ENCODE results near the gene ATOSB. TPM values are rescaled to one million over a fixed set of nuclear protein-coding genes. Genes with fewer than 3 reads are reported as not detected.
"Not testable (repeated sequence)": the region's sequence is repeated elsewhere in the genome, so short reads cannot be mapped to it uniquely, and the experiment has no call there.

ATOSB gene
- total RNA-seq, 4 donors from 2014 or later: 16.2 to 26.4 (median 21.7) TPM

GRCh38 chr9:35161713-35162604, 46.3 kb upstream of the ATOSB start, which contains the start of gene UNC13B:
TSS of gene UNC13B (plus strand) at chr9:35162009. CDS start at chr9:35162284, 275 bp downstream.
- under 1% methylated on average over 33 of the region's 70 CpGs for WGBS

GRCh38 chr9:35158501-35159280, 43.0 kb upstream of the ATOSB start:
- Histone ChIP-seq H3K27me3 (no peaks in the 10 kb centered on the region), H3K36me3 (peaks cover 0 to 5% (median 0%) of the 10 kb centered on the region in 4 donors), H3K4me3 (no peak overlapping the region), H3K4me1 (peaks cover 7 to 19% (median 12%) of the 10 kb centered on the region in 4 donors), H3K9me3 (no peaks in the 10 kb centered on the region), H3K27ac (replicated peaks in 1 of 4) (no peak overlapping the region)
- intact Hi-C loops (cut with DNase I): no loop called here
- no peak for DNase-seq (ENCODE audit: extremely low spot score)
- 93% methylated on average over 10 of the region's 10 CpGs for WGBS
- no peak for TF ChIP-seq POLR2A (IDR thresholded peaks at IDR 0.05; ENCODE audit: low read depth)
- TF ChIP-seq POLR2AphosphoS5 (IDR thresholded peaks at IDR 0.05): no peak
- TF ChIP-seq CTCF (IDR thresholded peaks at IDR 0.05): no peak
- TF ChIP-seq EP300 (IDR thresholded peaks at IDR 0.05): no peak

More at GRCh38 chr9:35161713-35162604, 46.3 kb upstream of the ATOSB start, which contains the start of gene UNC13B:
- intact Hi-C loops (cut with DNase I): loop anchor here (5.0 kb wide), 1 partner anchor 45 kb away; the partner anchor contains the start of gene ATOSB
- Histone ChIP-seq H3K9me3 (no peaks in the 10 kb centered on the region), H3K36me3 (no peaks in the 10 kb centered on the region), H3K4me3 (peak within 1 kb of the TSS; percentile 76 to 94 (median 82)), H3K27me3 (no peaks in the 10 kb centered on the region), H3K4me1 (peaks cover 7 to 35% (median 28%) of the 10 kb centered on the region in 4 donors), H3K27ac (replicated peaks in 1 of 4) (peak within 1 kb of the TSS; percentile 92 to 97 (median 94))
- peak; percentile 98 for DNase-seq (ENCODE audit: extremely low spot score)
- TF ChIP-seq EP300 (IDR thresholded peaks at IDR 0.05) (no peak), POLR2AphosphoS5 (IDR thresholded peaks at IDR 0.05) (peak; percentile 87 to 92), CTCF (IDR thresholded peaks at IDR 0.05) (peak in 2 of 3 experiments; percentile 7 to 9), POLR2A (IDR thresholded peaks at IDR 0.05; ENCODE audit: low read depth) (peak; percentile 35)

- DNase-seq (ENCODE audit: extremely low spot score); H3K27ac ChIP-seq (replicated peaks in 1 of 4); H3K36me3 ChIP-seq; H3K9me3 ChIP-seq; H3K27me3 ChIP-seq; H3K4me3 ChIP-seq; intact Hi-C loops (cut with DNase I): not testable (repeated sequence)
- peaks cover under 1 to 10% (median 4%) of the 10 kb centered on the region in 4 donors for H3K4me1 ChIP-seq
- WGBS: 66% methylated on average over 6 of the region's 6 CpGs
Observed at GRCh38 chr9:35157836-35158235, 42.2 kb upstream of the ATOSB start.

GRCh38 chr9:35156781-35157180, 41.1 kb upstream of the ATOSB start:
- intact Hi-C loops (cut with DNase I): no loop called here
- H3K27me3 ChIP-seq: no peaks in the 10 kb centered on the region
- H3K4me1 ChIP-seq: peaks cover 0 to 6% (median 2%) of the 10 kb centered on the region in 4 donors
- no peak overlapping the region for H3K27ac ChIP-seq (replicated peaks in 1 of 4)
- H3K4me3 ChIP-seq: no peak overlapping the region
- H3K36me3 ChIP-seq: peaks cover 0 to 5% (median 0%) of the 10 kb centered on the region in 4 donors
- TF ChIP-seq CTCF (IDR thresholded peaks at IDR 0.05) (no peak), POLR2A (IDR thresholded peaks at IDR 0.05; ENCODE audit: low read depth) (no peak), POLR2AphosphoS5 (IDR thresholded peaks at IDR 0.05) (no peak), EP300 (IDR thresholded peaks at IDR 0.05) (no peak)
- no peaks in the 10 kb centered on the region for H3K9me3 ChIP-seq
- DNase-seq (ENCODE audit: extremely low spot score): no peak

GRCh38 chr9:35152926-35153325, 37.3 kb upstream of the ATOSB start:
- intact Hi-C loops (cut with DNase I): no loop called here
- Histone ChIP-seq H3K36me3 (peaks cover 0 to 5% (median 0%) of the 10 kb centered on the region in 4 donors), H3K27ac (replicated peaks in 1 of 4) (no peak overlapping the region), H3K27me3 (no peaks in the 10 kb centered on the region), H3K4me1 (no peaks in the 10 kb centered on the region), H3K4me3 (no peak overlapping the region), H3K9me3 (peaks cover 0 to 19% (median 16%) of the 10 kb centered on the region in 4 donors)
- 97% methylated on average over 9 of the region's 9 CpGs for WGBS
- TF ChIP-seq CTCF (IDR thresholded peaks at IDR 0.05) (no peak), POLR2A (IDR thresholded peaks at IDR 0.05; ENCODE audit: low read depth) (no peak)
- DNase-seq (ENCODE audit: extremely low spot score): no peak

- DNase-seq (ENCODE audit: extremely low spot score); H3K4me1 ChIP-seq; H3K4me3 ChIP-seq; intact Hi-C loops (cut with DNase I); H3K27me3 ChIP-seq; H3K27ac ChIP-seq (replicated peaks in 1 of 4); H3K36me3 ChIP-seq: not testable (repeated sequence)
- peaks cover 0 to 39% (median 27%) of the 10 kb centered on the region in 4 donors for H3K9me3 ChIP-seq
- 71% methylated on average over 5 of the region's 5 CpGs for WGBS
Observed at GRCh38 chr9:35147941-35148563, 32.4 kb upstream of the ATOSB start.

All from esophagus muscularis mucosa (tissue), 4 donors.